GM12891 (cell line): ENCODE measurements around the gene CENPB.

Experiments used
- POLR2A ChIP-seq: IDR thresholded peaks from 2 replicates; pipeline ENCODE4 v1.6.1; 2011; ENCODE audit warnings: low read depth, low read length, control low read depth
- POLR2AphosphoS5 ChIP-seq: IDR thresholded peaks from 2 replicates; pipeline ENCODE4 v1.6.1; 2011; ENCODE audit warnings: low read depth, low read length, control low read depth

DNA sequence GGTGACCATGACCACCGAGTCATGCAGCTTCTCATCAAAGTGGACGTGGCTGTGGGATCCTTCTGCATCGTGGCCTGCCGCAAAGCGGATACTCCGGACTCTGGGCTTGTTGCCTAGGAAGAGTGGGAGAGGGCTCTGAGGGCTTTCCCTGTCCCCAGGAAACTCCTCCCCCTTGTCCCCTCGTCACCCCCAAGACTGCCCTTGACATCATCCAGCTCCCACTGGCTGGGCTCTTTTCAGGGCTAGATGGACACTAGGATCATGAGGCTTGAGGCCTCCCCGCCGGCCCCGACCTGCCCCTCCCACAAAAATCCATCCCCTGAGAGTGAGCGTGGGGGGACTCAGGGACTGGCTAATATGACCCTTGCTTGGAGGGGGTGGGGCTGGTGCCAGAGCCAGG lies 28.0 kb downstream of the CENPB start:
- TF ChIP-seq POLR2A, result no peak
- no peak for TF ChIP-seq POLR2AphosphoS5
